Smooth muscle cell of the coronary artery (primary cell): ENCODE data around the gene L2HGDH. TPM values are rescaled to one million over a fixed set of nuclear protein-coding genes. Genes with fewer than 3 reads are reported as not detected.

ENCODE experiments used
- total RNA-seq: library from RNA; depleted of rRNA; stranded (reverse); fragments of >200 nt; gene quantifications from 2 replicates; pipeline ENCODE4 v1.2.3, GENCODE V29; 2014; ENCODE audit warnings: low replicate concordance

L2HGDH gene
- 3.0 and 3.7 TPM in 2 replicates for total RNA-seq

DNA sequence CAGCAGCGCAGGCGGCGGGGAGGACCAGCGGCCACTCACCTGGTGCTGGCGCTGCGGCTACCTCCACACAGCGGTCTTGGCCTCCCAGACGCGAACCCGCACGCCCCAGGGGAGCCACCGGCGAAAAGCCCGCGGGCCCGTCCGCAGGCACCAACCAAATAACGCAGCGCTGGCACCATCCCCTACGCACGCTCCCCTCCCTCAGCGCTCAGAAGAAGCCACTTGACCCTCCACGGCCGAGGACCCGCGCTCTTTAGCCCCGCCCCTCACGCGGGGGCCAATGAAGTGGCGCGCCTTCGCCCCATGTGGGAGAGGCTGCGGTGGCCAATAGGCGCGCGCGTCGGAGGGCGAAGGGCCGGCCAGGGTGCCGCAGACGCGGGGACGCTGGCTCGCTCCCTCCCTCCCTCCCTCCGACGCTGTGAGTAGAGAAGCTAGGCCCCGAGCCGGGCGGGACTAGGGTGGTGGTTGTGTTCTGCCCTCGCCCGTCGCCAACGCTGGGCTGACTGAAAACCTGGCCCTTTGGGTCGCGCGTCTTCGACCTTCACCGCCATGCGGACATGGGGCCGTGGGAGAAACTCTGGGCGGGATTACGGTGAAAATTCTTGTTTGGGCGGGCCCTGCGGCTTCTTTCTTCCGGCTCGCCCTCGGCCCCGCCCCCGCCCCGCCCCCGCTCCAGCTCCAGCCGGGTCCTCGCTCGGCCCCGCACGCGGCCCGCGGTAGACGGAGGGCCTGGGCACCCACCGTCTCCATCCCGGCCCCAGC, at the start of gene L2HGDH, which contains the start of gene DMAC2L:
L2HGDH (minus strand) TSS at position 258 of the 762 bp plus-strand sequence; CDS start at position 179, 79 bp downstream.
DMAC2L (plus strand) TSS at position 353 of the 762 bp plus-strand sequence. CDS start 9,164 bp downstream, outside the sequence.

DNA sequence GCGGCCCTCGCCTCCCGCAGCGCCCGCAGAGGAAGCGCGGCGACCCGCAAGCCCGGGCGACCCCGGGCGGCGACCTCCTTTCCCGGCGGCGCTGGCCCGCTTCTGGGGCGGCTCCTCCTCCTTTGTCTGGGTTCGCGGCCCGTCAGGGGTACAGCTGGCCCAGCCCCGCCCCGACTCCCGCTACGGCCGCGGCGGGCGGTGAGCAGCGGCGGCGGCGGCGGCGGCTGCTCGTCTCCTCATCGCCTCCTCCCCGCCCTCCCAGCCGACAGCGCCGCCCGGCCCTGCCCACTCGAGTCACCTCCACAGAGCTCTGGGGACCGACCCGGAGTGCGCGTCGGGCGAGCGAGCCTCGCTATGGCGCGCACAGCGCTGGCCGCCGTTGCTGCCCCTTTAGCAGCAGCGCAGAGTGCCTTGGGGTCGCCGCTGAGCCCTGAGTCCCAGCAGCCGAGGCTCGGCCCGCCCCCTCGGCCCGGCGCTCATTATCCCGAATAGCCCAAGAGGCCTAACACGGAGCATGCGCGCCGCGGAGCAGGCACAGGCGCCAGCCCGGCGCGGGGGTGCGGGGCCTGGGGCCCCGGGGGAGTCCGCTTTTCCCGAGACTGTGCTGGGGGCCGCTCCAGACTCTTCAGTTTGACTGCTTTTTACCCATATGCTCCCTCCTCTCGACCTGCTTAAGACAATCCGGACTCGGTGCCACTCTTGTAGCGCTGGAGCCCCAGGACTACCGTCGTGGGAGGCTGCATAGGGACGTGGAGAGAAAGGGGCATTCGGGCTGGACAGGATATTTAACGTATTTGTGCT, 80.4 kb downstream of the L2HGDH start, which contains the start of gene SOS2:
SOS2 (minus strand) TSS at position 104 of the 801 bp plus-strand sequence. CDS start 295 bp downstream, outside the sequence.

Other genes with a start within 250 kb of the L2HGDH start
- 2.2 and 4.1 TPM in 2 replicates for gene VCPKMT, start 195.7 kb downstream of the L2HGDH start, total RNA-seq
- 7.7 and 16.8 TPM in 2 replicates for gene SOS2, start 80.7 kb downstream of the L2HGDH start, total RNA-seq
- gene DMAC2L, start 95 bp upstream of the L2HGDH start, total RNA-seq, result 2.3 and 4.1 TPM in 2 replicates
- gene CDKL1, start 84.7 kb upstream of the L2HGDH start, total RNA-seq, result 3.2 and 5.2 TPM in 2 replicates
- 26.2 and 35.9 TPM in 2 replicates for gene MAP4K5, start 220.3 kb upstream of the L2HGDH start, total RNA-seq
- 0.98 and 8.7 TPM in 2 replicates for gene ATL1, start 247.9 kb upstream of the L2HGDH start, total RNA-seq